HepG2 (cell line): ENCODE data around the gene AGPAT2. TPM values are rescaled to one million over a fixed set of nuclear protein-coding genes. Genes with fewer than 3 reads are reported as not detected.

Experiments
- ATM ChIP-seq: fragments of 450-650 bp; IDR thresholded peaks from 2 replicates; pipeline ENCODE4 v1.7.1; 2017; ENCODE audit warnings: mild to moderate bottlenecking, borderline replicate concordance
- GABPB1 ChIP-seq: IDR thresholded peaks from 2 replicates; pipeline ENCODE4 v1.6.1; 2016; ENCODE audit warnings: mild to moderate bottlenecking, missing genetic modification reagents, moderate library complexity, missing compliant biosample characterization
- GLI4 ChIP-seq: sonication (generic); formaldehyde crosslinking; IDR thresholded peaks from 2 replicates; pipeline ENCODE4 v1.5.1; 2020; ENCODE audit warnings: missing genetic modification reagents, mild to moderate bottlenecking, moderate library complexity, borderline replicate concordance
- HNRNPH1 ChIP-seq: fragments of 200-400 bp; formaldehyde crosslinking; optimal IDR thresholded peaks from 2 replicates; pipeline ENCODE3; 2017; ENCODE audit warnings: mild to moderate bottlenecking, low read depth, low read length
- KDM4B ChIP-seq: sonication (generic); formaldehyde crosslinking; IDR thresholded peaks from 2 replicates; pipeline ENCODE4 v1.4.0; 2020; ENCODE audit warnings: missing genetic modification reagents
- KLF6 ChIP-seq: IDR thresholded peaks from 2 replicates; pipeline ENCODE4 v1.8.0; 2016; ENCODE audit warnings: missing biosample characterization, missing genetic modification reagents
- MEIS1 ChIP-seq: sonication (generic); formaldehyde crosslinking; IDR thresholded peaks from 2 replicates; pipeline ENCODE4 v1.9.0; 2021; ENCODE audit warnings: mild to moderate bottlenecking, missing genetic modification reagents, moderate library complexity, borderline replicate concordance
- NR2C2 ChIP-seq: sonication (generic); formaldehyde crosslinking; IDR thresholded peaks from 2 replicates; pipeline ENCODE4 v1.4.0; 2020; ENCODE audit warnings: missing genetic modification reagents, mild to moderate bottlenecking, moderate library complexity, borderline replicate concordance
- PHF5A ChIP-seq: IDR thresholded peaks from one replicate; pipeline ENCODE4 v1.6.1; 2018; ENCODE audit warnings: low read depth, missing genetic modification reagents; ENCODE audit not compliant: unreplicated experiment
- POLR2G ChIP-seq: fragments of 200-400 bp; formaldehyde crosslinking; IDR thresholded peaks from 2 replicates; pipeline ENCODE4 v1.6.1; 2018; ENCODE audit warnings: mild to moderate bottlenecking, low read depth, low read length, moderate library complexity
- RBM22 ChIP-seq: fragments of 200-400 bp; formaldehyde crosslinking; optimal IDR thresholded peaks from 2 replicates; pipeline ENCODE3; 2017; ENCODE audit warnings: mild to moderate bottlenecking, low read length, moderate library complexity
- THAP11 ChIP-seq: IDR thresholded peaks from 2 replicates; pipeline ENCODE4 v1.6.1; 2016; ENCODE audit warnings: missing biosample characterization, missing genetic modification reagents
- ZFAT ChIP-seq: sonication (generic); formaldehyde crosslinking; conservative IDR thresholded peaks from 2 replicates; pipeline ENCODE4 v1.8.1; 2023; ENCODE audit warnings: missing genetic modification reagents, inconsistent platforms
- ZNF121 ChIP-seq: sonication (generic); formaldehyde crosslinking; IDR thresholded peaks from 2 replicates; pipeline ENCODE4 v1.5.0; 2020; ENCODE audit warnings: mild to moderate bottlenecking, missing genetic modification reagents
- ZNF264 ChIP-seq: sonication (generic); formaldehyde crosslinking; IDR thresholded peaks from 2 replicates; pipeline ENCODE4 v1.4.0; 2020; ENCODE audit warnings: missing genetic modification reagents
- ZNF274 ChIP-seq: sonication (generic); formaldehyde crosslinking; IDR thresholded peaks from 2 replicates; pipeline ENCODE4 v1.5.1; 2020; ENCODE audit warnings: mild to moderate bottlenecking, missing genetic modification reagents
- ZNF350 ChIP-seq: sonication (generic); formaldehyde crosslinking; IDR thresholded peaks from 2 replicates; pipeline ENCODE4 v1.4.0; 2020; ENCODE audit warnings: mild to moderate bottlenecking, low read depth, missing genetic modification reagents, borderline replicate concordance
- ZNF367 ChIP-seq: sonication (generic); formaldehyde crosslinking; IDR thresholded peaks from 2 replicates; pipeline ENCODE4 v1.4.0; 2020; ENCODE audit warnings: missing genetic modification reagents, borderline replicate concordance
- ZNF430 ChIP-seq: sonication (generic); formaldehyde crosslinking; IDR thresholded peaks from 2 replicates; pipeline ENCODE4 v1.9.0; 2021; ENCODE audit warnings: mild to moderate bottlenecking, missing genetic modification reagents
- ZNF556 ChIP-seq: sonication (generic); formaldehyde crosslinking; IDR thresholded peaks from 2 replicates; pipeline ENCODE4 v1.4.0; 2020; ENCODE audit warnings: mild to moderate bottlenecking, missing genetic modification reagents, borderline replicate concordance
- ZNF737 ChIP-seq: sonication (generic); formaldehyde crosslinking; IDR thresholded peaks from 2 replicates; pipeline ENCODE4 v1.5.0; 2020; ENCODE audit warnings: missing genetic modification reagents, mild to moderate bottlenecking, borderline replicate concordance
- ZSCAN31 ChIP-seq: sonication (generic); formaldehyde crosslinking; IDR thresholded peaks from 2 replicates; pipeline ENCODE4 v1.5.0; 2020; ENCODE audit warnings: low read depth, mild to moderate bottlenecking, missing genetic modification reagents
- polyA plus RNA-seq, 8 experiments: library from polyadenylated mRNA; depleted of rRNA in 3 of 8; stranded (reverse) in 7 of 8; unstranded in 1 of 8; fragments of >200 nt; fragmentation: Illumina TruSeq in 4 of 8; extraction: Trizol in 4 of 8; gene quantifications; 2 replicates each; pipeline versions ENCODE4 v1.2.1 to v1.2.3, GENCODE V29; 2011 to 2016; ENCODE audit warnings: low read depth in 4 of 8, missing spikeins in 1 of 8, mixed read lengths in 1 of 8; ENCODE audit not compliant: insufficient read depth in 1 of 8
- total RNA-seq, 5 experiments: library from RNA; depleted of rRNA; stranded (reverse); fragments of >200 nt; fragmentation: Illumina TruSeq; extraction: Trizol; gene quantifications; 2 replicates each; pipeline ENCODE4 v1.2.3, GENCODE V29; 2016; ENCODE audit warnings: low read depth in 1 of 5
- TF ChIP-seq, protein P1 (sequence below): sonication (generic); formaldehyde crosslinking; IDR thresholded peaks from 2 replicates; pipeline ENCODE4 v1.5.0; 2020; ENCODE audit warnings: missing genetic modification reagents
- TF ChIP-seq, protein P2 (sequence below): sonication (generic); formaldehyde crosslinking; IDR thresholded peaks from 2 replicates; pipeline ENCODE4 v1.5.0; 2020; ENCODE audit warnings: missing genetic modification reagents
- TF ChIP-seq, protein P3 (sequence below): IDR thresholded peaks from 2 replicates; pipeline ENCODE4 v1.6.1; 2016; ENCODE audit warnings: missing compliant biosample characterization, missing genetic modification reagents, borderline replicate concordance
- TF ChIP-seq, protein P4 (sequence below): sonication (generic); formaldehyde crosslinking; IDR thresholded peaks from 2 replicates; pipeline ENCODE4 v1.4.0; 2020; ENCODE audit warnings: mild to moderate bottlenecking, missing genetic modification reagents
- TF ChIP-seq, protein P5 (sequence below): sonication (generic); formaldehyde crosslinking; IDR thresholded peaks from 2 replicates; pipeline ENCODE4 v1.5.0; 2020; ENCODE audit warnings: missing genetic modification reagents

Gene AGPAT2
- total and polyA plus RNA-seq, 2 of the 13 experiments (the other 11 are each of a cell fraction or from before 2014, with no cell fraction given) = 3.9 to 25.8 TPM

DNA sequence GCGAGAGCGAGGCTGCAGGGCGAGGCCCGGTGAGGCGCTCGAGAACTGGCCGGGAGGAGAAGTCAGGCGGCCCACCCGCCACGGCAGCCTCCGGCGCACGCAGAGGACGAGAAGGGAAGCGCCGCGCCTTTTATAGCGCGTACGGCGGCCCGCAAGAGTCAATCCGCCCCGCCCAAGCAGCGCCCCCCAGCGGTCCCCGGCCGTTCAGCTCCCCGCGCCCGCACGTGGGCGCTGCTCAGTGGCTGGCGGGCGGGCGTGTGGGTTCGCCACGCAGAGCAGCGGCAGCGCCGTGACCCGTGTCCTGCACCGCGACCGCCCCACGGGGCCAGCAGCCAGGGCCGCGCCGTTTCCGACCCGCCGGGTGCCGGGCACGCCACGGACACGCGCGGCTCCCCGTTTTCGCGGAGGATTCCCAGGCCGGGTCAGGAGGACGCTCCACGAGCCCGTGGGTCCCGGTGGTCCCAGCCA is 40.9 kb upstream of the AGPAT2 start (continued):
- TF ChIP-seq GLI4 (CRISPR knock-in tag) (0 out of 2 replicates have a peak, but pooled peaks have one; percentile 20), RBM22 (peak; percentile 57), NR2C2 (peak; percentile 59; the same call in 1 of the 2 replicates), ZFAT (peak; percentile 67; the same call in 1 of the 2 replicates), POLR2G (peak; percentile 100), THAP11 (peak; percentile 91), HNRNPH1 (no peak), ZNF737 (CRISPR knock-in tag) (no peak), ZNF274 (CRISPR knock-in tag) (0 out of 2 replicates have a peak, but pooled peaks have one; percentile 43), GABPB1 (peak; percentile 84), MEIS1 (CRISPR knock-in tag) (peak; percentile 6; the same call in 1 of the 2 replicates), ZNF430 (no peak; the same call in 1 of the 2 replicates), ZNF121 (CRISPR knock-in tag) (peak; percentile 57; the same call in 1 of the 2 replicates), PHF5A (CRISPR knock-in tag) (peak; percentile 43), KDM4B (peak; percentile 83), ZNF264 (CRISPR knock-in tag) (peak; percentile 29; the same call in 1 of the 2 replicates), ZSCAN31 (CRISPR knock-in tag) (peak; percentile 82), ZNF367 (CRISPR knock-in tag) (no peak; the same call in 1 of the 2 replicates), ZNF350 (CRISPR knock-in tag) (no peak), KLF6 (CRISPR knock-in tag) (peak; percentile 98), ZNF556 (CRISPR knock-in tag) (peak; percentile 55; the same call in 1 of the 2 replicates), ATM (no peak)
- TF ChIP-seq, protein P1, sequence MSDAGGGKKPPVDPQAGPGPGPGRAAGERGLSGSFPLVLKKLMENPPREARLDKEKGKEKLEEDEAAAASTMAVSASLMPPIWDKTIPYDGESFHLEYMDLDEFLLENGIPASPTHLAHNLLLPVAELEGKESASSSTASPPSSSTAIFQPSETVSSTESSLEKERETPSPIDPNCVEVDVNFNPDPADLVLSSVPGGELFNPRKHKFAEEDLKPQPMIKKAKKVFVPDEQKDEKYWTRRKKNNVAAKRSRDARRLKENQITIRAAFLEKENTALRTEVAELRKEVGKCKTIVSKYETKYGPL (CRISPR knock-in tag) = peak; percentile 23; the same call in 1 of the 2 replicates
- TF ChIP-seq, protein P2, sequence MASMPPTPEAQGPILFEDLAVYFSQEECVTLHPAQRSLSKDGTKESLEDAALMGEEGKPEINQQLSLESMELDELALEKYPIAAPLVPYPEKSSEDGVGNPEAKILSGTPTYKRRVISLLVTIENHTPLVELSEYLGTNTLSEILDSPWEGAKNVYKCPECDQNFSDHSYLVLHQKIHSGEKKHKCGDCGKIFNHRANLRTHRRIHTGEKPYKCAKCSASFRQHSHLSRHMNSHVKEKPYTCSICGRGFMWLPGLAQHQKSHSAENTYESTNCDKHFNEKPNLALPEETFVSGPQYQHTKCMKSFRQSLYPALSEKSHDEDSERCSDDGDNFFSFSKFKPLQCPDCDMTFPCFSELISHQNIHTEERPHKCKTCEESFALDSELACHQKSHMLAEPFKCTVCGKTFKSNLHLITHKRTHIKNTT (CRISPR knock-in tag) = 0 out of 2 replicates have a peak, but pooled peaks have one; percentile 87
- TF ChIP-seq, protein P3, sequence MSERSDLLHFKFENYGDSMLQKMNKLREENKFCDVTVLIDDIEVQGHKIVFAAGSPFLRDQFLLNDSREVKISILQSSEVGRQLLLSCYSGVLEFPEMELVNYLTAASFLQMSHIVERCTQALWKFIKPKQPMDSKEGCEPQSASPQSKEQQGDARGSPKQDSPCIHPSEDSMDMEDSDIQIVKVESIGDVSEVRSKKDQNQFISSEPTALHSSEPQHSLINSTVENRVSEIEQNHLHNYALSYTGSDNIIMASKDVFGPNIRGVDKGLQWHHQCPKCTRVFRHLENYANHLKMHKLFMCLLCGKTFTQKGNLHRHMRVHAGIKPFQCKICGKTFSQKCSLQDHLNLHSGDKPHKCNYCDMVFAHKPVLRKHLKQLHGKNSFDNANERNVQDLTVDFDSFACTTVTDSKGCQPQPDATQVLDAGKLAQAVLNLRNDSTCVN = peak; percentile 83
- TF ChIP-seq, protein P4, sequence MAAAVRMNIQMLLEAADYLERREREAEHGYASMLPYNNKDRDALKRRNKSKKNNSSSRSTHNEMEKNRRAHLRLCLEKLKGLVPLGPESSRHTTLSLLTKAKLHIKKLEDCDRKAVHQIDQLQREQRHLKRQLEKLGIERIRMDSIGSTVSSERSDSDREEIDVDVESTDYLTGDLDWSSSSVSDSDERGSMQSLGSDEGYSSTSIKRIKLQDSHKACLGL = peak; percentile 91
- TF ChIP-seq, protein P5, sequence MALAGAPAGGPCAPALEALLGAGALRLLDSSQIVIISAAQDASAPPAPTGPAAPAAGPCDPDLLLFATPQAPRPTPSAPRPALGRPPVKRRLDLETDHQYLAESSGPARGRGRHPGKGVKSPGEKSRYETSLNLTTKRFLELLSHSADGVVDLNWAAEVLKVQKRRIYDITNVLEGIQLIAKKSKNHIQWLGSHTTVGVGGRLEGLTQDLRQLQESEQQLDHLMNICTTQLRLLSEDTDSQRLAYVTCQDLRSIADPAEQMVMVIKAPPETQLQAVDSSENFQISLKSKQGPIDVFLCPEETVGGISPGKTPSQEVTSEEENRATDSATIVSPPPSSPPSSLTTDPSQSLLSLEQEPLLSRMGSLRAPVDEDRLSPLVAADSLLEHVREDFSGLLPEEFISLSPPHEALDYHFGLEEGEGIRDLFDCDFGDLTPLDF (CRISPR knock-in tag) = no peak; the same call in 1 of the 2 replicates
